IPS-NIHi7 (cell line): ENCODE results near the gene GYPB.
"Not testable (repeated sequence)": the region's sequence is repeated elsewhere in the genome, so short reads cannot be mapped to it uniquely, and the experiment has no call there.

Source experiments
- DNase-seq: peaks from one replicate; pipeline ENCODE4 v3.0.0; 2012; ENCODE audit warnings: mixed read lengths; ENCODE audit errors: extremely low spot score

GYPB gene

DNA sequence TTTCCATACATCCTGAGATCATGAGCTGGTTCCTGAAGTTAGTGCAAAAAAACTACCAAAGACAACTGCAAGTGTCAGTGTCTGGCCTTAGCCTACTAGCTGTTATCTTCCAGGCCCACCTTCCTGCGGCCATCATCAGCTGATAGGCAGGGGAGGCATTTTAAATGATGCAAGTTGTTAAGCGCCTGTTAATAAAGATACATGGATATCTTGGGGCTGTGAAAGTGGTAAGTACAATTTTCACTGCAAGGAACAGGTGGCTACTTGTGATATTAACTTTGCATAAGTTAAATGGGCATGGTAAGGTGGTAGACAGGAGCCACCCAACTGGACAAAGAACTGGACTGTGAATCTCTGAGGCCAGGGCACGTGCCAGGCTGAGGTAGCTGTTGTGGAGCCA is at the start of gene GYPB:
TSS of gene GYPB (minus strand) at position 104 of the 400 bp plus-strand sequence. CDS start at position 11, 93 bp downstream.
- not testable (repeated sequence) for DNase-seq

- DNase-seq: not testable (repeated sequence)
Measured at GRCh38 chr4:144061556-144061955, 42.4 kb upstream of the GYPB start.

GRCh38 chr4:144060234-144060859 is 41.2 kb upstream of the GYPB start:
- not testable (repeated sequence) for DNase-seq

DNA sequence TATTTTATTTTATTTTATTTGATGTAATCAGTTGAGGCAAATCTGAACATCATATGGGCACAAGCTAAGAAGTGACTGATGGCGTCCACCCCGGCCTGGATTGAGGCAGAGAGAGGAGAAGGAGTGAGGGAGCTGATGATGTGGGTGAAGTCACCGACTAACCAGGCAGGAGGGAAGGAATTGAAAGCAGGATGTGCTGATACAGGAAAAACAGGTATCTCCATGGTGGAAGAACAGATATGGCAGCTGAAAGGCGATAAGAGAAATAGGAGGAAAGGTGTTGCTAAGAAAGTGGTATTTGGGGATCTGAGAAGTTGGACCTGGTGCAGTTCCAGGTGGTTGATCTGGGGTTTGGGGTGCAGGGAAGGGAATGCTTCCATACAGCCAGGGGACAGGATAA is 37.6 kb upstream of the GYPB start:
- DNase-seq: no peak

DNA sequence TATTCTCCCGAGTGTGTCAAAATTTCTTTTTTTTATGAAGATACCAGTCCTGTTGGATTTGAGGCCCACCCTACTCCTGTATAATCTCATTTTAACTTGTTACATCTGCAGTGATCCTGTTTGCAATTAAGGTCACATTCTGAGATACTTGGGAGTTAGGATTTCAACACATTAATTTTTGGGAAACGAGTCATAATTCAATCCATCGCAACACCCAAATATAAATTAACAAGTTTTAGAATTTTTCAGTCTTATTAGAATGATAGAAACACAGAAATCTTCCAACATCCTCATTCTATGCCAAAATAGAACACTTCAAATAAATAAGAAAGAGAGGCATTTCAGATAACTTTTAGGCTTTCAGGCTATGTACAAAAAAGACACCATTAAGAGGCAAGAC is 36.2 kb upstream of the GYPB start:
- DNase-seq: not testable (repeated sequence)

- DNase-seq: not testable (repeated sequence)
Measured at GRCh38 chr4:144051494-144051893, 32.3 kb upstream of the GYPB start.

DNA sequence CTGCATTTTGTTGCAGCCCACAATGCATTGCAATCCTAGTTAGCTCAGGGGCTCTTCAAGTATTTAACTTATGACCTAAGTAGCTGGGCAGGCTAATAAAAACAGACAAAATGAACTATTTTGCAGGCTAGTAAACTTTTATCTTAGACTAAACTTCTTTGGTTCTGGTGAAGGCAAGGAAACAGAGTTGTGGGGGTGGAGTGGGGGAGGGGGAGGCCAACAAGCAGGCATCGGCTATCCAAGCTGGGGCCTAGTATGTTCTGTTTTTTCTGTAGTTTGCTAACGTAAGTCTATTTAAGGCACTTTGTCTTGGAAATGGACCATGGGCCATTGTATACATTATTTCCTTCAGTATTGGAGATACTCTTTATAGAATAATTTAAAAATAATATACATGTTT is 31.5 kb upstream of the GYPB start:
- not testable (repeated sequence) for DNase-seq

- DNase-seq: not testable (repeated sequence)
Measured at GRCh38 chr4:144049495-144050424, 30.6 kb upstream of the GYPB start.

GRCh38 chr4:144044936-144045335 is 25.8 kb upstream of the GYPB start:
- not testable (repeated sequence) for DNase-seq

GRCh38 chr4:144032580-144032979 is 13.4 kb upstream of the GYPB start:
- not testable (repeated sequence) for DNase-seq

GRCh38 chr4:144031875-144032274 is 12.7 kb upstream of the GYPB start:
- DNase-seq: not testable (repeated sequence)

GRCh38 chr4:144031369-144031768 is 12.2 kb upstream of the GYPB start:
- not testable (repeated sequence) for DNase-seq

- not testable (repeated sequence) for DNase-seq
Measured at GRCh38 chr4:144030708-144031107, 11.5 kb upstream of the GYPB start.

DNA sequence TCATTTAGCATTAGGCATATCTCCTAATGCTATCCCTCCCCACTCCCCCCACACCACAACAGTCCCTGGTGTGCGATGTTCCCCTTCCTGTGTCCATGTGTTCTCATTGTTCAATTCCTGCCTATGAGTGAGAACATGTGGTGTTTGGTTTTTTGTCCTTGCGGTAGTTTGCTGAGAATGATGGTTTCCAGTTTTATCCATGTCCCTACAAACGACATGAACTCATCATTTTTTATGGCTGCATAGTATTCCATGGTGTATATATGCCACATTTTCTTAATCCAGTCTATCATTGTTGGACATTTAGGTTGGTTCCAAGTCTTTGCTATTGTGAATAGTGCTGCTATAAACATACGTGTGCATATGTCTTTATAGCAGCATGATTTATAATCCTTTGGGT is 7.5 kb upstream of the GYPB start:
- not testable (repeated sequence) for DNase-seq

DNA sequence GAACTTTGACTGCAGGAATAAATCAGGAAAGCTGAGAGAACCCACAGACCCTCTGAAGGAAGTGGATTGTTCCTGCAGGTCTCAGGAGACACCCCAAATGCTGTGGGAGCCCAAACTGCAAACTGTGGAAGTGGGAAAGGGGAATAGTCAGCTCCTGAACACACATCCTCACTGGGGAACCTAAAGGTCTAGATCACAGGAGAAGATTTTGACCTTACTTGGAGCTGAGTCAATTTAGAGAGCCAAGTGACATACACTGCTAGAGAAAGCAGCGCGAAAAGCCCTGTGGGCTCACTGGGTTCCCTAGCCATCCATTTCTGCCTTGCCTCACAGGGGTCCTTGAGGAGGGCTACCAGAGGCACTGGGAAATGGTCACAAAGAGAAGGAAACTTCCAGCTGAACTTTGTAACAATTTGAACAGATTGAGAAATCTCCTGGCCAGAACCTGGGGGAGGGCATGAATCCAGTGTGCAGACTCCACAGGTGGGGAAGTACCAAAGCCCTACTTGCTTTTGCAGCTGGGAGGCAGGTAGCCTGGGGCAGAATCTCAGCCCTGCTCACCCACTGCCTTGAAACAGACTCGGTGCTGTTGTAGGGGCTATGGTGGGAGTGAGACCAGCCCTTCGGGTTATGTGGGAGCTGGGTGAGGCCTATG is 5.3 kb upstream of the GYPB start:
- not testable (repeated sequence) for DNase-seq

DNA sequence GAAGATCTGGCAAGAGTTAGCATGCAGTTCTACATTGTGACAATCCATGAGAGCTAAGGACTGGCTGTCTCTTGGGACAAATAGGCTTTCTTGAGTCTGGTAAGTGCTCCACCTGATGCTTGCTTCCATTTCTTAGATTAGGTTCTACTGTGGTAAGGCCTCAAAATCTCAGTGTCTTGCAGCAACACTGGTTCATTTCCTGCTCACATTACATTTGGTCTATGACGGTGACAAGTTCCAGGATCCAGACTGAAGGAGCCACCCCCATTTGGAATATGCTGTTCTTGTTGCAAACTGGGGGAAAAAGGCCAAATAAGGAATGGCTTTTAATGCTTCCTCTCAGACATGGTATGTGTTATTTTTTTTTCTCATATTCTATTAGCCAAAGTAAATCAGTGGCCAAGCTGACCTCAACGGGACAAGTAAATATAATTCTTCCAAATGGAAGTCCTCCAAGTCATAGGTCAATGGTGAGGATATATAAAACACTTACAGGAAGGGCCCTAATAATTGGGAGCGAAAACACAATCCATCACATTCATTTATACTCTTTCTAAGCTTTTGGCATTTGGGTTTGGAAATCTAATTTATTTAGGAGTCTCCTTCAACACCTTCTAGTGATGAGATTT is 3.7 kb upstream of the GYPB start:
- DNase-seq: not testable (repeated sequence)

- peak; percentile 9 for DNase-seq
Measured at GRCh38 chr4:144021336-144021990, 2.3 kb upstream of the GYPB start.

DNA sequence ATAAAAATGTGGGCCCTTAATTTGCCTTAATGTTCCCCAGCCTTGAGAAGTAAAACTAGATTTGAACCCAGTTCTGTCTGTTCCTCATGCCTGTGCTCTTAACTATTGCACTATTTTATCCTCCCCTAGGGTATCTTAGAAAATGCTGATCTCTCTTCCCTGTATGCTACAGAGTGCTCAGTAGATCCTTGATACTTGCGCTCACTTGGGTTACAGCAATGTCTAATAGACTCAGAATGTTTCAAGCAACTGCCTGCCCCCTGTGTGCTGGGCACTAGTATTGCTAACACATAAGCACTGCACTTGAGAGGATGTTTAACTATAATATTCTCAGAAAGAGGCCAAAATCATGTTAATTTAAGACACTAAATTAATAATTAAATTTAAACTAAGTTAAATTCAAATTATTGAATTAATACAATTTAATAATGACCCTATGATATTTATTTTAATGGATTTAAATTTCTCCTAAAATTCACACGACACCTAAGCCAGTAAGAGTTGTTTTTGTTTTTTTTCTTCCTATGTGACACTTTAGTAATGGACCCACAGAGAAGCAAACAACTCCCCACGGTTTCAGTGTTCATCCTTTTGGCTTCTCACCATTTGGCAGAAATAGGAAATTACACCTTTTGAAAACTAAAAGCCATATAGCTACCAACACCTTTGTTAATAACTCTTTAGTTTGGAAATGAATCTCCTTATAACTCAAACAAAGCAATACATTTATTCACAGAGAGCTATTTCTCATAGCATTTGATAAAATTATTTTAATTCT is 768 bp downstream of the GYPB start:
- DNase-seq: not testable (repeated sequence)

GRCh38 chr4:144017271-144017670 is 1.9 kb downstream of the GYPB start:
- DNase-seq: not testable (repeated sequence)

GRCh38 chr4:144016057-144016605 is 3.0 kb downstream of the GYPB start:
- not testable (repeated sequence) for DNase-seq
